Measurements from ENCODE around the gene BEST1. TPM values are rescaled to one million over a fixed set of nuclear protein-coding genes. Genes with fewer than 3 reads are reported as not detected.

Gene BEST1
- under 1 TPM in 1 of 2 experiments, not detected in 1; 0.08 TPM for total RNA-seq
- polyA plus RNA-seq = 1 to 10 TPM in 1 of 3 donors, under 1 TPM in 2; 0.43 to 1.0 (median 0.66) TPM
- 0 to 1.1 (median 0.44) reads per million in 6 experiments for total RNA-seq

- H3K9me3 Mint-ChIP-seq = no peaks in the 10 kb centered on the region
Observed at GRCh38 chr11:61950035-61950547, at the start of gene BEST1. Gene BEST1 (plus strand): TSS chr11:61950351. CDS start chr11:61951807, 1,456 bp downstream.

DNA sequence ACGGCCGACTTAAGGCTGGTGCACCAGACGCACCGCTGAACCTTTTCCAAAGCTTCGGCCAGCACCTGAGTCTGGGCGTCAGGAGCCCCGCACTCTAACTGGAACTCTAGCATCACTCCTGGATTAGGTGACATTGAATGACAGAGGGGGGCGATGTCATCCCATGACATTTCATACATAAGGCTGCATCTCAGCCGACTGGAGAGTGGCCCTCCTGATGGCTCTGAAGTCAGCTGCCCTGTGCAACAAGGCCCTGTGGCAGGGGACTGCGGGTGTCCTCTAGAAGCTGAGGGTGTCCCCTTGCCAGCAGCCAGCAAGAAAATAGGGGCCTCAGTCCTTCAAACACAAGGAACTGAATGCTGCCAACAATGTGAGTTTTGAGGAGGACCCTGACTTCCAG lies 48.8 kb upstream of the BEST1 start:
- POLR2A ChIA-PET = interaction anchor here (1.0 kb wide), 1 partner anchor 181 kb away, joined by 3 read pairs; no protein-coding TSS in a partner anchor
- Mint-ChIP-seq H3K36me3 (no peaks in the 10 kb centered on the region), H3K4me3 (no peak overlapping the region), H3K27ac (no peak overlapping the region), H3K4me1 (peaks cover 4 to 11% (median 6%) of the 10 kb centered on the region in 4 donors), H3K9me3 (no peaks in the 10 kb centered on the region), H3K27me3 (peaks cover 0 to 13% (median 4%) of the 10 kb centered on the region in 5 donors)
- DNase-seq = no peak
- no peak for ATAC-seq

More at GRCh38 chr11:61950035-61950547, at the start of gene BEST1:
- Mint-ChIP-seq H3K4me3 (no peak within 1 kb of the TSS), H3K27me3 (peaks cover 4 to 26% (median 11%) of the 10 kb centered on the region in 5 donors), H3K27ac (peak within 1 kb of the TSS in 4 of 10 donors; percentile 4 to 61 (median 40)), H3K36me3 (no peaks in the 10 kb centered on the region), H3K4me1 (peaks cover 0 to 6% (median under 1%) of the 10 kb centered on the region in 4 donors)
- POLR2A ChIA-PET = interaction anchor here (1.2 kb wide), 1 partner anchor 17 kb away, joined by 4 read pairs; no protein-coding TSS in a partner anchor
- ATAC-seq = no peak
- DNase-seq = no peak

DNA sequence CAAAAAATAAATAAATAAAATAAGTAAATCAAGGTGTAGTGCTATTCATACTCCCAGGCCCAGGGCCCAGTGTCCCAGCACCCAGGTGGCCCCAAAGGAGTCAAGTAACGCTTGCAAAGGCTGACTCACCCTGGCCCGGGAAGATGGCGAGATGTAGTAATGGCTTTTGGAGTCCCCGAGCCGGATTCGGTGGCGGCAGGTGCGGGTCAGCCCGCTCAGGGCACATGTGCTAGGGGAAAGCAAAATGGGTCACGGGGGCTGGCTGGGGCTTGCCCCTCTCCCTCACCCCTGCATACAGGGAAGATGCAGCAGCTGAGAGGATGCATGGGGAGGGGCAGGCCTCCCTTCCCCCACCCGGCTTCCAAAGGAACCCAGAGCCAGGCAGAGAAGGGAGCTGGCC lies 47.8 kb upstream of the BEST1 start:
- no peaks in the 10 kb centered on the region for H3K9me3 Mint-ChIP-seq
- peaks cover 4 to 11% (median 6%) of the 10 kb centered on the region in 4 donors for H3K4me1 Mint-ChIP-seq
- H3K27ac Mint-ChIP-seq = peak overlapping the region in 1 of 10 donors; percentile 19
- no peak for ATAC-seq
- POLR2A ChIA-PET = no interaction called here
- H3K27me3 Mint-ChIP-seq = peaks cover 0 to 13% (median 4%) of the 10 kb centered on the region in 5 donors
- H3K36me3 Mint-ChIP-seq = no peaks in the 10 kb centered on the region
- no peak for DNase-seq
- no peak overlapping the region for H3K4me3 Mint-ChIP-seq

DNA sequence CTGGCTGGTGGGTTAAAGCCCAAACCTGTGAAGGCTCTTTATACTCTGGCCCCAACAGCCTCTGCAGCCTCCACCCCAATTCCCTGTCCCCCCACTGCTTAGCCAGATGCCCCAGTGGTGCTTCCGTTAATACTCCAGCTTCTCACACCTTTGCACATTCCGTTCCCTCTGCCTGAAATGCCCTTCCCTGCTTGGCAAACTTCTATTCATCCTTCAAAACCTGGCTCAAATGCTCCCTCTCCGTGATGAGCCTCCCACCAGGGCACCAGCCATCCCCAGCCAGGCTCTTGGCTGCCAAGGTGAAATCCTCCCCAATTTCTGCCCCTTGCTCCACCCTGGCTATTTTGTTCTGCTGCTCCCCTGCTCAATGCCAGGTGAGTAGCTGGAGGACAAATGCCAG lies 46.3 kb upstream of the BEST1 start:
- peaks cover 4 to 7% (median 5%) of the 10 kb centered on the region in 4 donors for H3K4me1 Mint-ChIP-seq
- DNase-seq (no peak), ATAC-seq (no peak)
- no peak overlapping the region for H3K27ac Mint-ChIP-seq
- POLR2A ChIA-PET = interaction anchor here (0.7 kb wide), 1 partner anchor 200 kb away, joined by 3 read pairs; no protein-coding TSS in a partner anchor
- H3K36me3 Mint-ChIP-seq = no peaks in the 10 kb centered on the region
- no peak overlapping the region for H3K4me3 Mint-ChIP-seq
- H3K27me3 Mint-ChIP-seq = peaks cover 0 to 13% (median 4%) of the 10 kb centered on the region in 5 donors
- no peaks in the 10 kb centered on the region for H3K9me3 Mint-ChIP-seq

GRCh38 chr11:61904539-61905048 lies 45.6 kb upstream of the BEST1 start:
- POLR2A ChIA-PET = no interaction called here
- ATAC-seq = no peak
- no peaks in the 10 kb centered on the region for H3K4me1 Mint-ChIP-seq

DNA sequence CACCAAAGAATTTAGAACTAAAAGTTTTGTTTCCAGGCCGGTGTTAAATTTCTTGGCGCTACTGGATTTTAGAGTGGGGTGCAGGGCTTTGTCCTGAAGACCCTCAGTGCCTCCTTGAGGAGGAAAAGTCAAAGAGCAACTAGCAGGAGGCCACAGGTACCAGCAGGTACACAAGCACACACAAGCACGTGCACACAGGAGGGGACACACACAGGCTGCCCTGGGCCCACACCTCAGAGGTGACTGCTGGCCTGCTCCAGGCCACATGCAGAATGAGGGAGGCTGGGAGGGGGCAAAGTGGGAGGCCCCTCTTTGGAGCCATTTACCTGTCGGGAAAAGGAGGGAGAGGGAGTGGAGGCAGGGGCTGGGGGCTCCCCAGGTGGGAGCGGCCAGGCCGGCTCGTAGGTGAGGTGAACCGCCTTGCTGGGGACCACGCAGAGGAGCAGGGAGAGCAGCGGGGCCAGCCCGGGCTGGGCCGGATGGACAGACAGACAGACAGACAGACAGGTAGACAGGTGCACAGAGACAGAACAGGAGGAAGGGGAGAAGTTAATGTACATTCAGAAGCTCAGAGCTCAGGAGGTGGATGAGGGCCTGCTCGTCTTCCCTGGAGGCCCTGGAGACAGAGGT lies 45.0 kb upstream of the BEST1 start:
- Mint-ChIP-seq H3K36me3 (no peaks in the 10 kb centered on the region), H3K9me3 (no peaks in the 10 kb centered on the region), H3K4me3 (no peak overlapping the region), H3K27ac (peak overlapping the region in 1 of 10 donors; percentile 9), H3K4me1 (no peaks in the 10 kb centered on the region), H3K27me3 (peaks cover 0 to 13% (median 4%) of the 10 kb centered on the region in 5 donors)
- no peak for ATAC-seq
- no peak for DNase-seq
- POLR2A ChIA-PET = no interaction called here

More at GRCh38 chr11:61904539-61905048, 45.6 kb upstream of the BEST1 start:
- Mint-ChIP-seq H3K4me3 (no peak overlapping the region), H3K27me3 (peaks cover 0 to 13% (median 4%) of the 10 kb centered on the region in 5 donors), H3K9me3 (no peaks in the 10 kb centered on the region), H3K36me3 (no peaks in the 10 kb centered on the region), H3K27ac (no peak overlapping the region)
- no peak for DNase-seq

DNA sequence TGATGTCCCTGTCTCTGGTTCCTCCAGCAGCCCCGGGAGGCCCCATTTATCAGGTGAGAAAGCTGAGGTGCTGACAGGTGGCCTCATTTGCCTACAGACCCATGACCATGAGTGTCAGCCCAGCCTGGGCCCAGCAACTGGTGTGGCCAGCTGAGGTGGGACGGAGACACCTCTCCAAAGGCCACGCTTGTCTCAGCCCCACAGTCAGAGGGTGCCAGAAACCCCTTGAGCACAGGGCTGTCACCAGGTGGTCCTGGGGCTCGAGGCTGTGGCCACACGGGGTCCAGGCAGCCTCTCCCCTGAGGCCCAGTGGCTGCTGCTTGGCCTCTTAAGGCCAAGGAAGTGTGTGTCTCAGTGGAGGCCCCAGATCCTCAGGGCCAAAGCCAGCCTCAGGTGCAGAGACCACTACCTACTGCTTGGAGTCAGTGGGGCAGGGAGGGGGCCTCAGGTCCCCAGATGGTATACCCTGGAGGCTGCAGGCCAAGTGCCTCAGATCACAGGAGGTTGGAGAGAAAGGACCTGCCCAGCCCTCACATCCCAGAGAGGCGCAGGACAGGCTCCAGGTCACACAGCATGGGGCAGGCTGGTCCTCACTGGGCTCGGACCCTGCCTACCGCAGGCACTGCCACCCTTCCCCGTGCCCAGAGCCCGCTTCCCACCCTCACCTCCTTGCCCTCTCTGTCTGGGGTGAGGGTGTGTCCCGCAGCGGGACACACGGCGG lies 44.2 kb upstream of the BEST1 start:
- POLR2A ChIA-PET = no interaction called here
- H3K4me3 Mint-ChIP-seq = no peak overlapping the region
- DNase-seq (no peak), ATAC-seq (no peak)
- H3K27me3 Mint-ChIP-seq = peaks cover 0 to 13% (median 4%) of the 10 kb centered on the region in 5 donors
- H3K27ac Mint-ChIP-seq = no peak overlapping the region
- no peaks in the 10 kb centered on the region for H3K36me3 Mint-ChIP-seq
- H3K9me3 Mint-ChIP-seq = no peaks in the 10 kb centered on the region
- H3K4me1 Mint-ChIP-seq = no peaks in the 10 kb centered on the region

DNA sequence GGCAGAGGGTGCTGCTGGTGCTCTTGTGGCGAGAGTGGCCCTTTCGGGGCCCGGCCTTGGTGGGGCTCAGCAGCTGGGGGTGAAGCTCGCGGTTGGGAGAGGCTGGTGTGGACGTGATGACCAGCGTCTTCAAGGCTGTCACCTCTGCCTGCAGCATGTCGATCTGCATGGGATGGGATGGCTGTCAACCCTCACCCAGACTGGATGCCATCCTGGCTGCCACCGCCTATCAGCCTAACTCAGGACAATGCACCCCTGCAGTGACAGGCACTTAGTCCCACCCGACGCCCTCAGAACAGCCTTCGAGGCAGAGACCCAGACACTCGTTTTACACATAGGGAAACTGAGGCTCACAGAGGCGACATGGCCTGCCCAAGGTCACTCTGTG lies 43.6 kb upstream of the BEST1 start:
- ATAC-seq (no peak), DNase-seq (no peak)
- POLR2A ChIA-PET = no interaction called here
- H3K4me3 Mint-ChIP-seq = no peak overlapping the region
- H3K27me3 Mint-ChIP-seq = peaks cover 0 to 14% (median 4%) of the 10 kb centered on the region in 5 donors
- no peaks in the 10 kb centered on the region for H3K9me3 Mint-ChIP-seq
- H3K4me1 Mint-ChIP-seq = no peaks in the 10 kb centered on the region
- no peak overlapping the region for H3K27ac Mint-ChIP-seq
- no peaks in the 10 kb centered on the region for H3K36me3 Mint-ChIP-seq

DNA sequence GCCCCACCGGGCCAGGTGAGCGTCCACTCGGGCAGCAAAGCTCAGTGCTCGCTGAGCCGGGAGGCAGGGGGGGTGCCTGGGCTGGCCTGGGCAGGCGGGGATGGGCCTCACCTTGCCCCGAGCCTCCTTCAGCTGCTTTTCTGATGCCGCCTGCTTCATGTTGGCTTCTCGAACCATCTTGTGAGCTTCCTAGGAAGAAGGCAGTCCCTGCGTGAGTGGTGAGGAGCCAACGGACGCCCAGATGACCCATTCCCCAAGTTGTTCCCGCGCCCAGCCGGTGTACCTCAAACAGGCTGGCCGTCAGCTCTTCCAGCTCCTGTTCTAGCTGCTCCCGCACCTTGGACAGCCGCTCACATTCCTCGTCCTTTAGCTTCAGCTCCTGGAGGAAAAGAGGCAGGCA lies 42.9 kb upstream of the BEST1 start:
- no peak for ATAC-seq
- Mint-ChIP-seq H3K27me3 (peaks cover 0 to 22% (median 4%) of the 10 kb centered on the region in 5 donors), H3K9me3 (no peaks in the 10 kb centered on the region), H3K27ac (no peak overlapping the region), H3K4me3 (peak overlapping the region in 1 of 10 donors; percentile 8), H3K4me1 (peaks cover 0 to 3% (median 0%) of the 10 kb centered on the region in 4 donors), H3K36me3 (no peaks in the 10 kb centered on the region)
- POLR2A ChIA-PET = no interaction called here
- no peak for DNase-seq

- Mint-ChIP-seq H3K27me3 (peaks cover 3 to 29% (median 8%) of the 10 kb centered on the region in 5 donors), H3K4me3 (no peak overlapping the region), H3K9me3 (no peaks in the 10 kb centered on the region), H3K36me3 (no peaks in the 10 kb centered on the region), H3K27ac (no peak overlapping the region), H3K4me1 (peaks cover 0 to 8% (median 0%) of the 10 kb centered on the region in 4 donors)
- ATAC-seq = no peak
- no peak for DNase-seq
- POLR2A ChIA-PET = no interaction called here
Observed at GRCh38 chr11:61907871-61908729, 42.1 kb upstream of the BEST1 start.

DNA sequence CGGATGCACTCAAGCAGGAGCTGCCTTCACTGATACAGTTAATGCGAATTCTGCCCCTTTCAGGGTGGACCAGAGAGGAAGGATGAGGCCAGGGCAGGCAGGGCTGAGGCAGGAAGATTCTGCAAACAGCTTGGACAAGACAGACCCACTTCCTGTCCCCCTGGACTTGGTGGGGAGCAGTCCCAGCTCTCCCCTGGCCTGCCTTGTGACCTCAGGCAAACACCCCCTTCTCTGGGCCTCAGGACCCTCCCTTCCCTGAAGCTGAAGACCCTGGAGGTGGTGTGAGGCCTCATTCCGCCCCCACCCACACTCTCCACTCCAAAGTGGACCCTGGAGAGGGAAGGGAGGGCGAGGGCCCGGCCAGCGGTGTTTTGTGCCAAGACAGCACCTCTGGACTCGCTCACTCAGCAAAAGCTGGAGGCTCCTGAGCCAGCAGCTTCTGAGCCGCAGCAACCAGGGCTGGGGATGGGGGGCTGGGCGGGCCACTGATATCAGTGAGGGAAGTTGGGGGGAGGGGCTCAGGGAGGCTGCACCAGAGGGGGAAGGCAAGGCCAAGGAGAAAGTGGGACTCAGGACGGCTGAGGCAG lies 41.3 kb upstream of the BEST1 start:
- peaks cover 0 to 8% (median 0%) of the 10 kb centered on the region in 4 donors for H3K4me1 Mint-ChIP-seq
- POLR2A ChIA-PET = no interaction called here
- H3K27ac Mint-ChIP-seq = no peak overlapping the region
- ATAC-seq = no peak
- no peaks in the 10 kb centered on the region for H3K9me3 Mint-ChIP-seq
- H3K36me3 Mint-ChIP-seq = no peaks in the 10 kb centered on the region
- H3K27me3 Mint-ChIP-seq = peaks cover 7 to 29% (median 14%) of the 10 kb centered on the region in 5 donors
- no peak overlapping the region for H3K4me3 Mint-ChIP-seq
- DNase-seq = peak in 1 of 10 donors; percentile 24
